Endothelial cell of umbilical vein (primary cell): ENCODE measurements around the gene RUVBL1. TPM values are rescaled to one million over a fixed set of nuclear protein-coding genes. Genes with fewer than 3 reads are reported as not detected.

Source experiments
- BruUV-seq: library from RNA; stranded (reverse); fragments of 400-500 nt; replicated peaks from 2 replicates; lab custom pipeline; 2021; lab: Mats Ljungman, UMichigan
- CTCF ChIA-PET: fragments of 300-600, 350-600 bp; sonication (Branson Sonifier 250); formaldehyde crosslinking; loops from one replicate; lab custom pipeline; 2021; ENCODE audit warnings: antibody characterized with exemption, inconsistent platforms; lab: Charles Lee
- POLR2A ChIA-PET: fragments of 300-600, 350-600 bp; sonication (Branson Sonifier 250); formaldehyde crosslinking; loops from one replicate; lab custom pipeline; 2021; ENCODE audit warnings: antibody characterized with exemption, inconsistent platforms; lab: Charles Lee
- DNase-seq: peaks from one replicate; pipeline ENCODE4 v3.0.0-alpha.2; 2011; ENCODE audit warnings: low read depth, low spot score
- FAIRE-seq: peaks from 2 replicates; lab custom pipeline; 2011; peaks lifted over from hg19 to GRCh38; lab: Jason Lieb, UNC
- H2AFZ ChIP-seq: 2 replicates; pipeline ENCODE4 v1.6.0; 2012; ENCODE audit warnings: low read depth, low read length, control low read depth, inconsistent platforms
- H3K27ac ChIP-seq: 2 replicates; pipeline ENCODE4 v1.5.1; 2011; ENCODE audit warnings: low read depth, mild to moderate bottlenecking, control low read depth, low read length, moderate library complexity; ENCODE audit not compliant: insufficient read depth
- H3K27me3 ChIP-seq, 2 experiments: 2 replicates each; pipeline versions ENCODE4 v1.6.0 to v1.6.1; 2011; ENCODE audit warnings: low read length in 2 of 2, mixed read lengths in 1 of 2; ENCODE audit not compliant: control insufficient read depth in 2 of 2, insufficient read depth in 2 of 2
- H3K36me3 ChIP-seq, 2 experiments: 2 replicates in 1 of 2; 3 replicates in 1 of 2; pipeline ENCODE4 v1.5.1; 2011; ENCODE audit warnings: low read length in 2 of 2, mild to moderate bottlenecking in 1 of 2, moderate library complexity in 1 of 2; ENCODE audit not compliant: control insufficient read depth in 2 of 2, insufficient read depth in 2 of 2; ENCODE audit errors: extremely low read depth in 1 of 2
- H3K4me1 ChIP-seq: 3 replicates; pipeline ENCODE4 v1.5.1; 2011; ENCODE audit warnings: mild to moderate bottlenecking, low read length; ENCODE audit not compliant: control insufficient read depth, insufficient read depth; ENCODE audit errors: extremely low read depth
- H3K4me2 ChIP-seq: 2 replicates; pipeline ENCODE4 v1.6.1; 2011; ENCODE audit warnings: low read length, control low read depth, mixed read lengths; ENCODE audit not compliant: insufficient read depth
- H3K4me3 ChIP-seq, 3 experiments: fragments of 200-600 bp in 1 of 3; sonication (generic), shearing (Covaris generic) in 1 of 3; replicated peaks in 1 of 3; 2 replicates each; pipeline ENCODE4 v1.5.1; 2011 to 2016; ENCODE audit warnings: control low read depth in 3 of 3, low read length in 3 of 3, mild to moderate bottlenecking in 2 of 3, inconsistent platforms in 1 of 3, low read depth in 1 of 3, moderate library complexity in 1 of 3; ENCODE audit not compliant: insufficient read depth in 1 of 3
- H3K79me2 ChIP-seq: 2 replicates; pipeline ENCODE4 v1.6.0; 2012; ENCODE audit warnings: low read length, inconsistent platforms; ENCODE audit not compliant: control insufficient read depth, insufficient read depth
- H3K9ac ChIP-seq: replicated peaks from 2 replicates; pipeline ENCODE3; 2011; ENCODE audit warnings: low read length, control low read depth; ENCODE audit not compliant: insufficient read depth; ENCODE audit errors: extremely low read depth
- H3K9me1 ChIP-seq: replicated peaks from 3 replicates; pipeline ENCODE4 v1.6.0; 2011; ENCODE audit warnings: mild to moderate bottlenecking, low read length; ENCODE audit not compliant: control insufficient read depth, insufficient read depth; ENCODE audit errors: extremely low read depth
- H3K9me3 ChIP-seq: replicated peaks from 2 replicates; pipeline ENCODE4 v1.5.1; 2012; ENCODE audit warnings: low read length, inconsistent platforms; ENCODE audit not compliant: control insufficient read depth, insufficient read depth
- H4K20me1 ChIP-seq: replicated peaks from 2 replicates; pipeline ENCODE3; 2011; ENCODE audit warnings: mild to moderate bottlenecking, low read length; ENCODE audit not compliant: control insufficient read depth, insufficient read depth; ENCODE audit errors: extremely low read depth
- EZH2 ChIP-seq: IDR thresholded peaks from 2 replicates; pipeline ENCODE4 v1.6.1; 2012; ENCODE audit warnings: borderline replicate concordance, low read depth, mild to moderate bottlenecking, moderate library complexity, low read length, inconsistent platforms; ENCODE audit not compliant: severe bottlenecking
- FOS ChIP-seq: IDR thresholded peaks from 2 replicates; pipeline ENCODE4 v1.6.1; 2011; ENCODE audit warnings: mild to moderate bottlenecking, low read length, moderate library complexity, borderline replicate concordance; ENCODE audit not compliant: insufficient read depth
- GATA2 ChIP-seq: IDR thresholded peaks from 2 replicates; pipeline ENCODE4 v1.7.0; 2011; ENCODE audit warnings: low read depth, mild to moderate bottlenecking, moderate library complexity, mixed read lengths, low read length; ENCODE audit not compliant: insufficient read length, insufficient read depth
- JUN ChIP-seq: IDR thresholded peaks from 2 replicates; pipeline ENCODE4 v1.6.1; 2011; ENCODE audit warnings: borderline replicate concordance, low read depth; ENCODE audit not compliant: insufficient read length, insufficient read depth
- MYC ChIP-seq: IDR thresholded peaks from one replicate; pipeline ENCODE4 v1.6.1; 2011; ENCODE audit warnings: mild to moderate bottlenecking, low read depth, low read length
- POLR2A ChIP-seq: IDR thresholded peaks from 2 replicates; pipeline ENCODE4 v1.6.1; 2012; ENCODE audit warnings: low read depth, mild to moderate bottlenecking, control low read depth, low read length
- POLR2AphosphoS5 ChIP-seq: IDR thresholded peaks from 2 replicates; pipeline ENCODE4 v1.6.1; 2012; ENCODE audit warnings: low read depth, mild to moderate bottlenecking, control low read depth, low read length, moderate library complexity; ENCODE audit not compliant: insufficient read depth
- dilution Hi-C: fragments of 300-500 bp; cut with MboI; formaldehyde crosslinking; loops from one replicate; pipeline ENCODE4 v1.15.0; 2019; ENCODE audit warnings: low sequenced_read_pairs; ENCODE audit not compliant: extremely low pct_ligation_motif_present
- intact Hi-C: fragments of 100-400 bp; cut with micrococcal nuclease; formaldehyde crosslinking; loops from one replicate; pipeline ENCODE4 v1.10.0; 2022
- polyA plus RNA-seq, 4 experiments: library from polyadenylated mRNA; depleted of rRNA in 3 of 4; stranded (reverse) in 3 of 4; unstranded in 1 of 4; fragments of >200 nt; gene quantifications; 2 replicates each; pipeline versions ENCODE4 v1.2.1 to v1.2.3, GENCODE V29; 2011 to 2012; ENCODE audit warnings: missing spikeins in 1 of 4
- total RNA-seq: library from RNA; stranded (reverse); gene quantifications from 2 replicates; pipeline ENCODE4 v1.2.3, GENCODE V29; 2021
- TF ChIP-seq, protein P1 (sequence below), 2 donors: IDR thresholded peaks; 1 replicate in 1 of 2; 2 replicates in 1 of 2; pipeline ENCODE4 v1.5.1; 2011; ENCODE audit warnings: low read length in 2 of 2, mild to moderate bottlenecking in 2 of 2, moderate library complexity in 2 of 2, control low read depth in 1 of 2, inconsistent platforms in 1 of 2, low read depth in 1 of 2; ENCODE audit not compliant: insufficient read depth in 1 of 2; ENCODE audit errors: extremely low read depth in 1 of 2
- TF ChIP-seq, protein P2 (sequence below): IDR thresholded peaks from 2 replicates; pipeline ENCODE4 v1.6.1; 2011; ENCODE audit not compliant: insufficient read depth, insufficient read length

Gene RUVBL1
- total and polyA plus RNA-seq, 2 donors (not counting 3 experiments of a cell fraction or from before 2014, with no cell fraction given), result 52.5 to 58.5 TPM

DNA sequence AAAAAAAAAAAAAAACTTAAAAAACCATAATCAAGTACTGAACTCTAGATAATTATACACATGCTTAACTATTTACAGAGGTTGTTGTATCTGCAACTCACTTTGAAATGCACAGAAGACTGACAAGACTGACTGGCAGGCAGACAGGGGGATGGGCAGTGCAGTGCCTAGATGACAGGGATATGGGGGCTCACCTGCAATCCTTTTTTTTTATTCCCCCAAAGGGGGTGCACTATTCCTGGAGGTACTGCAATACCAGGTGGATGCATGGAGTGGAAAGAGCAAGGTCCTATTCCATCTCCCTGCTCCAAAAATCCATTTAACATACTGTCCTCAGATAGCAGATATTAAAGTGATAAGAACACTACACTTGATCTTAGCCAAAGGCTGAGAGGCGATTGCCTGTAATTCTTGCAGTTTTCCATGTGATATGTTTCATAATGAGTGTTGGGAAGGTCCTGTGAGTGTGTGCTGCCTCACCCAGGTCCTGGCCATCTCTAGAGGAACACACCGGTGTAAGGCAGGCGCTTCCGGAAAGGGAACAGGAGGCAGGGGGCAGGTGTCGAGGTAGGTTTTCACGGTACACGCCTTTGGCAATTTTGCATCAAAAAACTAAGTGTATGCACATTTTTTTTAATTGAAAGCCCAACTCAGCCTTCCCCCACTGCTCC, 48.6 kb downstream of the RUVBL1 start:
- ChIA-PET CTCF (interaction anchor here (1.0 to 2.6 kb wide), 8 partner anchors 8 to 60 kb away, joined by 3 to 32 read pairs (median 5); partner anchors contain the start of gene RUVBL1), POLR2A (no interaction called here)
- BruUV-seq, result no TSS peak
- H3K4me1 ChIP-seq, result peaks cover 46% of the 10 kb centered on the region
- TF ChIP-seq, protein P1, sequence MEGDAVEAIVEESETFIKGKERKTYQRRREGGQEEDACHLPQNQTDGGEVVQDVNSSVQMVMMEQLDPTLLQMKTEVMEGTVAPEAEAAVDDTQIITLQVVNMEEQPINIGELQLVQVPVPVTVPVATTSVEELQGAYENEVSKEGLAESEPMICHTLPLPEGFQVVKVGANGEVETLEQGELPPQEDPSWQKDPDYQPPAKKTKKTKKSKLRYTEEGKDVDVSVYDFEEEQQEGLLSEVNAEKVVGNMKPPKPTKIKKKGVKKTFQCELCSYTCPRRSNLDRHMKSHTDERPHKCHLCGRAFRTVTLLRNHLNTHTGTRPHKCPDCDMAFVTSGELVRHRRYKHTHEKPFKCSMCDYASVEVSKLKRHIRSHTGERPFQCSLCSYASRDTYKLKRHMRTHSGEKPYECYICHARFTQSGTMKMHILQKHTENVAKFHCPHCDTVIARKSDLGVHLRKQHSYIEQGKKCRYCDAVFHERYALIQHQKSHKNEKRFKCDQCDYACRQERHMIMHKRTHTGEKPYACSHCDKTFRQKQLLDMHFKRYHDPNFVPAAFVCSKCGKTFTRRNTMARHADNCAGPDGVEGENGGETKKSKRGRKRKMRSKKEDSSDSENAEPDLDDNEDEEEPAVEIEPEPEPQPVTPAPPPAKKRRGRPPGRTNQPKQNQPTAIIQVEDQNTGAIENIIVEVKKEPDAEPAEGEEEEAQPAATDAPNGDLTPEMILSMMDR (IDR thresholded peaks at IDR 0.05; ENCODE audit: extremely low read depth in 1 of 2, insufficient read depth in 1 of 2, low read depth in 1 of 2, low read length in 2 of 2), result no peak
- no peak for TF ChIP-seq FOS
- no peak for TF ChIP-seq POLR2A
- no peak for TF ChIP-seq EZH2
- TF ChIP-seq, protein P2, sequence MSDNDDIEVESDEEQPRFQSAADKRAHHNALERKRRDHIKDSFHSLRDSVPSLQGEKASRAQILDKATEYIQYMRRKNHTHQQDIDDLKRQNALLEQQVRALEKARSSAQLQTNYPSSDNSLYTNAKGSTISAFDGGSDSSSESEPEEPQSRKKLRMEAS, result no peak
- TF ChIP-seq MYC, result no peak
- no peak for TF ChIP-seq POLR2AphosphoS5
- TF ChIP-seq JUN, result no peak
- no peak for TF ChIP-seq GATA2
- peak overlapping the region; percentile 60 for H3K4me2 ChIP-seq
- peaks cover 12 to 32% of the 10 kb centered on the region in 2 experiments for H3K36me3 ChIP-seq
- H3K9me1 ChIP-seq, result no peaks in the 10 kb centered on the region
- dilution Hi-C loops (no loop called here), intact Hi-C loops (loop anchor here (1.0 to 5.0 kb wide), 4 partner anchors 20 to 534 kb away; no protein-coding TSS in a partner anchor)
- H3K9ac ChIP-seq, result no peak overlapping the region
- FAIRE-seq (peak; percentile 75), DNase-seq (no peak)
- no peak overlapping the region for H3K4me3 ChIP-seq
- no peaks in the 10 kb centered on the region for H4K20me1 ChIP-seq
- peak overlapping the region; percentile 10 for H2AFZ ChIP-seq
- no peaks in the 10 kb centered on the region for H3K9me3 ChIP-seq
- H3K27me3 ChIP-seq, result no peaks in the 10 kb centered on the region
- peak overlapping the region; percentile 69 for H3K27ac ChIP-seq
- H3K79me2 ChIP-seq, result peaks cover 11% of the 10 kb centered on the region
